NCI-H1436 (cell line): Measurements from ENCODE around the gene TGFBRAP1.

Experiments
- DNase-seq: peaks from one replicate; lab custom pipeline; 2025; lab: John Stamatoyannopoulos, UW

TGFBRAP1 gene

GRCh38 chr2:105237045-105237765 lies 92.3 kb downstream of the TGFBRAP1 start:
- no peak for DNase-seq

GRCh38 chr2:105236060-105236424 lies 93.5 kb downstream of the TGFBRAP1 start:
- no peak for DNase-seq

GRCh38 chr2:105235388-105236059 lies 94.0 kb downstream of the TGFBRAP1 start:
- DNase-seq: peak; percentile 41

GRCh38 chr2:105231232-105231619 lies 98.3 kb downstream of the TGFBRAP1 start:
- DNase-seq: no peak

- no peak for DNase-seq
Measured at GRCh38 chr2:105224444-105224843, 105.1 kb downstream of the TGFBRAP1 start.

GRCh38 chr2:105220604-105221003 lies 108.9 kb downstream of the TGFBRAP1 start:
- DNase-seq: no peak

GRCh38 chr2:105215586-105216192 lies 113.8 kb downstream of the TGFBRAP1 start:
- DNase-seq: no peak
